Measurements from ENCODE around the gene PRKCA. TPM values are rescaled to one million over a fixed set of nuclear protein-coding genes. Genes with fewer than 3 reads are reported as not detected.
A peak's percentile ranks its signal among the peaks of the same experiment; 100 is the strongest.

PRKCA gene
- total RNA-seq, 1 experiment from 2014 or later, result 22.6 TPM

- CTCF ChIA-PET, result no interaction called here
- peaks cover 22% of the 10 kb centered on the region for H3F3A ChIP-seq (ENCODE audit: low read length, unreplicated experiment)
- H3K4me1 ChIP-seq (ENCODE audit: insufficient read depth, low read length), result peaks cover 73% of the 10 kb centered on the region
- peak overlapping the region; percentile 53; the same call in 1 of the 2 replicates for H3K9ac ChIP-seq (ENCODE audit: low read length)
- no peak overlapping the region for H3K4me3 ChIP-seq (ENCODE audit: low read length)
- H3K79me2 ChIP-seq (ENCODE audit: low read length), result peaks cover 45% of the 10 kb centered on the region
- H3K9me2 ChIP-seq (replicated peaks; ENCODE audit: low read length), result no peaks in the 10 kb centered on the region
- TF ChIP-seq EZH2phosphoT487 (IDR thresholded peaks at IDR 0.05; ENCODE audit: borderline replicate concordance, low read length), result no peak
- no peak for TF ChIP-seq CTCF (conservative IDR thresholded peaks at IDR 0.05; ENCODE audit: low read depth, low read length)
- no peak for TF ChIP-seq EZH2 (IDR thresholded peaks at IDR 0.05; ENCODE audit: low read length, unreplicated experiment)
- H3K36me3 ChIP-seq (ENCODE audit: low read depth, low read length), result peaks cover 3% of the 10 kb centered on the region; the same call in 1 of the 2 replicates
- no peaks in the 10 kb centered on the region for H3K27me3 ChIP-seq (ENCODE audit: low read length)
- intact Hi-C loops (cut with micrococcal nuclease), result loop anchor here (2.0 to 10.0 kb wide), 2 partner anchors 77 to 239 kb away; partner anchors contain the start of gene PRKCA
- peak overlapping the region; percentile 61 for H3K4me2 ChIP-seq (ENCODE audit: low read length)
- BruUV-seq (replicated peaks), result no TSS peak
- peak overlapping the region; percentile 89 for H3K27ac ChIP-seq (ENCODE audit: low read length)
- H4K20me1 ChIP-seq (ENCODE audit: low read length), result no peaks in the 10 kb centered on the region
- H2AFZ ChIP-seq (ENCODE audit: low read length), result no peak overlapping the region
- DNase-seq (no peak), ATAC-seq (no peak)
- H3K9me3 ChIP-seq (ENCODE audit: low read length), result no peaks in the 10 kb centered on the region
- POLR2A ChIA-PET (ENCODE audit: unreplicated experiment), result interaction anchor here (0.7 kb wide), 1 partner anchor 20 kb away, joined by 4 read pairs; no protein-coding TSS in a partner anchor
These were observed 241.1 kb downstream of the PRKCA start for GRCh38 chr17:66543526-66543925.

- Histone ChIP-seq H3K27me3 (ENCODE audit: low read length) (no peaks in the 10 kb centered on the region), H3K9me2 (replicated peaks; ENCODE audit: low read length) (no peaks in the 10 kb centered on the region), H2AFZ (ENCODE audit: low read length) (no peak overlapping the region), H3K9me3 (ENCODE audit: low read length) (no peaks in the 10 kb centered on the region), H3K9ac (ENCODE audit: low read length) (no peak overlapping the region), H3K4me3 (ENCODE audit: low read length) (no peak overlapping the region), H4K20me1 (ENCODE audit: low read length) (no peaks in the 10 kb centered on the region), H3K36me3 (ENCODE audit: low read depth, low read length) (peaks cover 3% of the 10 kb centered on the region; the same call in 1 of the 2 replicates), H3K27ac (ENCODE audit: low read length) (no peak overlapping the region), H3K4me2 (ENCODE audit: low read length) (no peak overlapping the region), H3K79me2 (ENCODE audit: low read length) (peaks cover 56% of the 10 kb centered on the region), H3K4me1 (ENCODE audit: insufficient read depth, low read length) (peaks cover 82% of the 10 kb centered on the region), H3F3A (ENCODE audit: low read length, unreplicated experiment) (peaks cover 30% of the 10 kb centered on the region)
- no peak for ATAC-seq
- intact Hi-C loops (cut with micrococcal nuclease), result loop anchor here (10.0 kb wide), 1 partner anchor 241 kb away; the partner anchor contains the start of gene PRKCA
- BruUV-seq (replicated peaks), result no TSS peak
- CTCF ChIA-PET, result interaction anchor here (0.6 to 0.7 kb wide), 2 partner anchors 26 to 1576 kb away, joined by 3 to 4 read pairs; no protein-coding TSS in a partner anchor
- TF ChIP-seq EZH2phosphoT487 (IDR thresholded peaks at IDR 0.05; ENCODE audit: borderline replicate concordance, low read length), result no peak
- TF ChIP-seq EZH2 (IDR thresholded peaks at IDR 0.05; ENCODE audit: low read length, unreplicated experiment), result no peak
- no peak for TF ChIP-seq CTCF (conservative IDR thresholded peaks at IDR 0.05; ENCODE audit: low read depth, low read length)
- no peak for DNase-seq
- POLR2A ChIA-PET (ENCODE audit: unreplicated experiment), result no interaction called here
These were observed 243.5 kb downstream of the PRKCA start for GRCh38 chr17:66545918-66546317.
